ENCODE data around the gene ZBTB34.
A peak's percentile ranks its signal among the peaks of the same experiment; 100 is the strongest.

ZBTB34 gene

DNA sequence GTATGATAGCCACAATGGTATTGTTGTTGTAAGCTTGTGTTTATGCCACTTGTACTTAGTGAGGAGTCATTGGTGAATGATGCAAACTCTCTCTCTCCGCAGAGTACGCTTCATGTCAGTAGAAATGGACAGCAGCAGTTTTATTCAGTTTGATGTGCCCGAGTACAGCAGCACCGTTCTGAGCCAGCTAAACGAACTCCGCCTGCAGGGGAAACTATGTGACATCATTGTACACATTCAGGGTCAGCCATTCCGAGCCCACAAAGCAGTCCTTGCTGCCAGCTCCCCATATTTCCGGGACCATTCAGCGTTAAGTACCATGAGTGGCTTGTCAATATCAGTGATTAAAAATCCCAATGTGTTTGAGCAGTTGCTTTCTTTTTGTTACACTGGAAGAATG, 18.8 kb downstream of the ZBTB34 start:
- no peak for DNase-seq (ENCODE audit: low spot score)

DNA sequence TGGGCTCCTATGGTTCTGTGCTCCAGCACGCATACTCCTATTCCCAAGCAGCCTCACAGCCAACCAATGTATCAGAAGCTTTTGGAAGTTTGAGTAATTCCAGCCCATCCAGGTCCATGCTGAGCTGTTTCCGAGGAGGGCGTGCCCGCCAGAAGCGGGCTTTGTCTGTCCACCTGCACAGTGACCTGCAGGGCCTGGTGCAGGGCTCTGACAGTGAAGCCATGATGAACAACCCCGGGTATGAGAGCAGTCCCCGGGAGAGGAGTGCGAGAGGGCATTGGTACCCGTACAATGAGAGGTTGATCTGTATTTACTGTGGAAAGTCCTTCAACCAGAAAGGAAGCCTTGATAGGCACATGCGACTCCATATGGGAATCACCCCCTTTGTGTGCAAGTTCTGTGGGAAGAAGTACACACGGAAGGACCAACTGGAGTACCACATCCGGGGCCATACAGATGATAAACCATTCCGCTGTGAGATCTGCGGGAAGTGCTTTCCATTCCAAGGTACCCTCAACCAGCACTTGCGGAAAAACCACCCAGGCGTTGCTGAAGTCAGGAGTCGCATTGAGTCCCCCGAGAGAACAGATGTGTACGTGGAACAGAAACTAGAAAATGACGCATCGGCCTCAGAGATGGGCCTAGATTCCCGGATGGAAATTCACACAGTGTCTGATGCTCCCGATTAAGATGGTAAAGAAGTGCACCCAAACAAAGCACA, 19.9 kb downstream of the ZBTB34 start:
- no peak for DNase-seq (ENCODE audit: low spot score)

DNA sequence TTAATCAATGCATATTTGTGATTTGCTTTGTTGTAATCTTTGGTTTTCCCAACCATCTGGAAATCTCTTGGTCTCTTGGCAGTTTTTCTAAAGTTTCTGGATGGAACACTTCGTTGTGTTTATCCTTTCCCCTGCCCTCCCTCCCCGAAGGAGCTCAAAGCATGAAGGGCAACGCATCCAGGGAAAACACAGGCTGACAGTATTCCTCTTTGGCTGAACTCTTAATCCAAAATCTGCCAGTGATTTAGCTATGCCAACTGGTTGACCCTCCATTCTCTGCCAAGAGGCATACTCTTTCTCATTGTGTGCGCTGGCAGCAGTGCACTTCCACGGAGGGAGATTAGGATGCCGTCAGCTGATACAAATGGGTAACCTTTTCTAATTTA, 20.5 kb downstream of the ZBTB34 start:
- DNase-seq (ENCODE audit: low spot score) = no peak

DNA sequence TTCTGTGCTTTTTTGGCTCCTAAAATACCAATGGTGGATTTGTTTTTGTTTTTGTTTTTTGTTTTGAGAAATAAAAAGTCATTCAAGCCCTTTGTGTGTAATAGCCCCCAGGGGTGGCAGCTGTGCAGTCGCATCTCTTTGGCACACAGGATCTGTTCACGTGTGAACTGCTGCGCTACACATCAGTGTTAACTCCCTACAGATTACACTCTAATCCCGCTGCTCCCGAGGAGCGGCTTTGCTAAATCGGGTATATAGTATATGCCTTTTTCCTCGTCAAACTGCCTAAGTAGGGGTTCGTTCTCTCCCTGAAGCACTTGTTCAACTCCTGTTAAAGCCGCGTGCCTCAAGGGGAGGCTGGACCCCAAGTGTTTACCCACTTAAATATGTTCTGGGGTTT, 22.3 kb downstream of the ZBTB34 start:
- DNase-seq (ENCODE audit: low spot score) = no peak

DNA sequence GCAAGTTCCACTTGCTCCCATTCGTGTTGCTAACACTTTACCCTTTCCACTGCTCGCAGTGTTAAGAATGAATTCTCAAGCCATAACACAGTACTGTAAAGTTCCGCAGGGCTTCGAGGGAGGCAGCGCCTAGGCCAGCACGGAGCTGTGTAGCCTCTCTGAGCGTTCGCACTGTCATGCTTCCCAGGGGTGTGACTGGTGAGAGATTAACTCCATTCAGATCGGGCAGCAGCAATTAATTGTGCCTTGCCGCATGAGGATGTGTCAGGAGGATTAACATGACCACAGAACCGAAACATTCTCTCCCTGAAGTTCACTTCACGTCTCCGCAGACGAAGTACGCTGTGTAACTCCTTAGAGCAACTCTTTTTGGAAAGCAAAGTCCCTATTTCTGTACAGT, 23.2 kb downstream of the ZBTB34 start:
- DNase-seq (ENCODE audit: low spot score) = no peak

DNA sequence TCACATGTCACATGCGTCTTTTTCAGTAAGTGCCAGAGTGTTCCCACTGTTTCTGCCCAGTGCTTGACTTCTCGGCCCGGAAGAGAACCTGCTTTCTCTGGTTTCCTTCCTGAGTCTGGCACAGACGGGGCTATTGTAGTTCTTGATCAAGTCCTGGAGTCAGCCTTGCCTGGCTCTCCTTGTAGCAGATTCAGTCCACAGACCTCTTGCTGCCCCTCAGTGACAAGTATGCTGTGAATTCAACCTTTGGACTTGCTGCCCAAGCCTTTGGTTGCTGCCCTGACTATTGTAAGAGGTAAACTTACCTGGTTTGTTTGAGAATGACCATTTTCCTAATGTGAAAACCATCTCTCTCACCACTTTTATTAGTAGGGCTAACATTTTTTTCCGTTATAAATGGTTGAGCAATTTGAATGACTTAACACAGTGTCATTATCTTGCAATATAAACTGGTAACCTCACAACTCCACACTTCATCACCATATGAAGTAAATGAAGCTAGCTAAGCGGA, 24.7 kb downstream of the ZBTB34 start:
- DNase-seq (ENCODE audit: low spot score) = no peak

DNA sequence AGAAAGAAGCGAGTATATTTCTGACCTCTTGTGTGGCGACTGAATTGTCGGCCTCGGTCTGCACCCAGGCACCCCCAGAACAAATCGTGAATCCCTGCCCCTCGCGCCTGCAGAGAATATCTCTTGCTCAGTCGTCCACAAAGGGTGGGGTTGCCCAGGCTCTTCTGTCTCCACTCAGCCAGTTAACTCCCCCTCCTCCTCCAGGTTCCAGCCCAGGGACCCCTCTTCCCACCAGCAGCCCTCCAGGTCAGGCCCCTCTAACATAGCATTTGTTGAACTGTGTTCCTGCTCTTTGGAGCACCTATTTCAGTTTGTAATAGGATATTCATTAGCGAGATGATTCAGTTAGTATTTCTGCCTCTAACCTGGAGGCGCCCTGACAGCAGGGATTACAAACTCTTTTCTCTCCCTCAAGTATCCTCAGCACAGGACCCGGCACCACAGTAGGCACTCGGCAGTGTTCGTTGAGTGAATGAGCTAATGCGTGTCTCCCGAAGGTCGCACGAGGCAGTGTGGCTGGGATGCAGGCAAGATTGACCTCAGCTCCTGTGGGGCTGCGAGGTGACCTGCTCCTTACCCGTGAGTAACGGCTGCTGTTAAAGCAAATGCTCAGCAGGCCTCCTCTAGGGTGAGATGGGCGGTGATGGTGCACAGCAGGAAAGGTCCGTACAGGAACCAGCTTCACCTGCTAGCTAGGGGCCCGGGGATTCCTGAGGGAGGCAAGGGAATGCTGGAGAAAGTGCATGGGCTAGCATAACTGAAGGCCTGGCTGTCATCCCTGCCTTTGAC, 25.8 kb downstream of the ZBTB34 start:
- DNase-seq (ENCODE audit: low spot score) = no peak

DNA sequence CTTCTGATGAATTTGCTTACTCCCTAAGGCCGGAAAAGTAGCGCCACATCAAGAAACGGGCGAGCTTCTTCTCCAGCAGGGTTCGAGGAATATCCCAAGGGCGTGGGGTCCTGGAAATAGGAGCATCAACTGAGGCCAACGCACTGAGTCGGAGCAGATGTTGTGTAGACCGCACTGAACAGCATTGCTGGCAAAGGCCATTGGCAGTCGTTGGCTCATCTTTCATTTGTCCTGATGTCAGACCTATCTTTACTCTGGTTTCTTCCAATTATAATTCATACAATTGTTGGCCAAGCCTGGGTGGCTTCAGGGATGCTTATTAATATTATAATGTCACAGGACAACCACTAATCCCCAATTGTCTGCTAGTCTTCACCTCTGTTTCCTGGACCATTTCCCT, 26.5 kb downstream of the ZBTB34 start:
- no peak for DNase-seq (ENCODE audit: low spot score)

DNA sequence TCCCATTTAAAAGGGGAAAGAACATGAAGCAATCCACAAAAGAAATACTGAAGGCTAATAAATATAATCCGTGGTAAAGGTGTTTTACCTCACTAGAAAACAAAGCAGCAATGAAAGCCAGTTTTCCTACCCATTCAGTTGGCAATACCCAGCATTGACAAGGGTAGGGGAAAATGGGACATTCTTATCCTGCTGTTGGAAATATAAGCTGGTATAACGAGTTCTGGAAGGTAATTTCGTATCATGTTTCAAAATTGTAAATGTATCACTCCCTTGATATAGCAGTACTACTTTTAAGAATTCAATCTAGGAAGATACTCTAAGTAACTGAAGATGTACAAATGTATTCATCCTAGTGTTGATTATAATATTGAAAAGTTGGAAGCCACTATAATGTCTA, 31.2 kb downstream of the ZBTB34 start:
- no peak for DNase-seq (ENCODE audit: low spot score)

DNA sequence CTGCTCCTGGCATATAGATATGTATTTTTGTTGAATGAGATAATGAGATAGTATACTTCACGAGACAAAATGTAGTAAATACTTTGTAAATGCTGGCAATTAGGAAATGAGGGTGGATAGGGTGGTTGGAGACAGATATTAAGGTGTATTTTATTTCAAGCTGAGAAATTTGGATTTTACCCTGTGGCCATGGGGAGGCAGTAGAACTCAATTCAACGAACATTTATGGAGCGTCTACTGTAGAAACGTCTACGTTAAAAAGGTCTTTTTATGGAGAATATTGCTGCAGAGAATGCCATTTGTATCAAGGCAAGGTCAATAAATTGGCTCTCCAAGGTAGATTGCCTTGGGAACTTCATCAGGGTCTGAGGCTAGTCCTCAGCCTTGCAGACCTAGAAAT, 32.6 kb downstream of the ZBTB34 start:
- DNase-seq (ENCODE audit: low spot score) = peak; percentile 30

DNA sequence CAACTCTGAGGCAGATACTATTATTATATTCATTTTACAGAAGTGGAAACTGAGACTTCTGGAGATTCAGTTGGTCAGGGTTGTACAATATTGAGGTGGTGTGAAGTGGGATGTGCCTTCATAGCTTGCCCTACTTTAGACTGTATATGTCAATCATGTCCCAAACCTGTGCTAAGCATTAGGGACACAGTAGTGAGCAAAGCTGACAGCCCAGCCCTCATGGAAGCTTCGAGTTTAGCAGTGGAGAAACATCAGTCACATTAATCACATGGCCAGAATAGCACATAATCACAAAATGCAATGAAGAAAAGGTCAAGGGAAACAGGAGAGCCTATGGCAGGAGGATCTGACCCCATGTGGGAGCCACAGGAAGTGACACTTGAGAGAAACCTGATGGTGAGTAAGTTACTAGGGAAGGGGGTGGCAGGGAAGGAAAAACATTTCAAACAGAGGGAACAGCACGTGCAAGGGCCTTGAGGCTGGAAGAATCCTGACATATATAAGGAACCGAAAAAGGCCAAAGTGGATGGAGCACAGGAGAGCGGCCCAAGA, 33.7 kb downstream of the ZBTB34 start:
- no peak for DNase-seq (ENCODE audit: low spot score)

DNA sequence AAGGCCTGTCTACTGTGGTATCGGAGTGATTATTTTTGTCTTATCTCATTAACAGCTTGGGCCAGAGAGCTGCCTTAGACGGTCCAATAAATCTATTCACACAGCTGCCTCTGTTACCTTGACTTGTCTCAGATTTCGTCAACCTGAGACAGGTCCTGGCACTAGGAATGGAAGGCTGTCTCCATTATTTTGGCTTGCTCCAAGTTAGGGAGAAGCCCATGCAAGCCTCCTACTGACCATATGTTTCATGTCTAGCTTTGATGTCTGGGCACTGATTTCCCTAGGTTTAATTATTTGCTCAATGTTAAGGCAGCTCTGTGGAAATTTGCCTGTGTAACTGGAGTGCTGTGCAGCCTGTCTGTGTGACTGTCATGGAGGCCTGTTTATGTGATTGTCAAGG, 41.8 kb downstream of the ZBTB34 start:
- DNase-seq (ENCODE audit: low spot score) = no peak

DNA sequence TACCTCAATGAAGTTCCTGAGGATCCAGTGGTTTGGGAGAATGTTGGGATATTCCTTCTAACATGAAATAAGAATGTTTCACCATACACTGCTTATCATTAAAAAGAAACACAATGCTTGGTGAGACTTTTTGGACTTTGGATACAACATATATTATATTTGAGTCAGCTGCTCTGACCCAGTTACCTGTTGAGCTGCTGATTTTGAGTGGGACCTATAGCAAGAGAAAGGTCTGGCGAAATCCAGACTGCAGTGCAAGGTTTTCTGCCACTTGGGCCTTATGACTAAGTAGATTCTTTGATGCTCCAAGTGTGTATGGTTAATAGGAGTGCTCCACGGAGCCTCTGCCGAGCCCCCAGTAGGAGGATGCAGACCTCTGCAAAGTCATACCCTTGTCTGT, 44.1 kb downstream of the ZBTB34 start:
- DNase-seq (ENCODE audit: low spot score) = no peak

DNA sequence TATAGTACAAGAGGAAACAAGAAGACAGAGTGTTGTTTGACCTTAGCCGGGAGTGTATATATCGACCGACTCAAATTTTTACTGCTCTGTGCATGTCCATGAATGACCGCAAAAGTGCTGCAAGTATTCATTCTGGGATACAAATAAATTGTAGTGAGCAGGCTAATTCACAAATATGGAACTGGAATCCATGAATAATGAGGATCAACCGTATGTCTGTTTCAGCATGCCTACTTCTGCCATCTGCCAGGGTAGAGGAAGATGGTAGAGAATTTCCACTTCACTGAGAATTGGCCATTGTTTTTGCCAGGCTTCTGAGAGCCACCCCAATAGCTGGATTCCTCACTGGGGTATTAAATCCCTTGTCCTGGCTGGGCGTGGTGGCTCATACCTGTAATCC, 45.7 kb downstream of the ZBTB34 start:
- DNase-seq (ENCODE audit: low spot score) = no peak

DNA sequence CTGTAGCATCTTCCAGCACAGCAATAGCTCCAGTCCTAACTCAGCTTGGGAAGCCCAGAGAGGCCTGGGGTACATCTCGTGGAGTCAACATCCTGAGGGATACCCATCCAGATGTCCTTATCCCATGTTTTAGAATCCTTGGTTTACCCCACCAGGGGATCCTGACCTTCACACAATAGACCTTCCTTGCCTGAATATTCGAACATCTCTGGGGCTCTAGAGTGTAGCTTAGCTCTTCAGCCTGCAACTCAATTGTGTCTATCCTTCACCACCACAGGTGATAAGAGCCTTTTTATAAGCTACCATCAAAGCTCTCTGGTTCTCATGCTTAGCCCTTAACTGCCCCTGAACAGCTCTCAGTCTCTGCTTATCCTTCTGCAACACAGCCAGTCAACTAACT, 46.6 kb downstream of the ZBTB34 start:
- DNase-seq (ENCODE audit: low spot score) = no peak

DNA sequence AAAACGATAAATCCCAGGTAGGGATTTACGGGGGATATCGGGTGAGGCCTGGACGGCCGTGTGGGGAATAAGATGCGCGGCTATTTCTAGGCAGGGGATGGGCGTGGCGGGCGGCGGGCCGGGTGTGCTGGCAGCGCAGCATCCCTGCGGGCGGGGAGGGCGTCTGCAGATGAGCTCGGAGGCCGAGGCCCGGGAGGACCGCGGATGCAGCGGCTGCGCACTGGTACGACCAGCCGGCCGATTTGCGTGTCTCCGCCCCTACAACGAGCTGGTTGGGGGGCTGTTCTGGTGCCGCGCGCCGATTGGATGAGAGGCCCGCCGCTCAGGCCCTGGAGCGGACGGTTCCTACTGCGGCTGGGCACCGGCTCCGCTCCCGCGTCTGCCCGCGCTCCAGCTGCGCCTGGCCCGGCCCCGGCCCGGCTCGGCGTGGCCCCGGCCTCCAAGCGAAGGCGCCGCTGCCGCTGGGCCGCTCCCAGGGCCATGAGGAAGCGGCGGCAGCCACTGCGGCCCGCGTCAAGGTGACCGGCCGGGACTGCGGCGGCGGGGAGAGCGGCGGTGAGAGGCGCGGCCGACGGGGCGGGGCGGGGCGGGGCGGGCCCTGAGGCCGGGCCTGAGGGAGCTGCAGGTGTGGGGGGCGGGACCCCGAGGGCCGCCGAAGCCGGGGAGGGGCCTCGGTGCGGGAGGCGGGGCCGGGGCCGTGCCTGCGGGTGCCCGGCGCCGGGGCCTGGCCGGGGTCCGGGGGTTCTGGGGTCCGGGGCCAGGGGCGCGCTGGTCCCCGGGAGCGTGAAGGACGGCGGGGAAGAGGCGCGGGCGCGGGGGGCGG, 54.2 kb downstream of the ZBTB34 start, which contains the start of gene RALGPS1:
TSS of gene RALGPS1 (plus strand) at position 325 of the 823 bp plus-strand sequence. CDS start 47,508 bp downstream, outside the sequence.
- peak; percentile 96 for DNase-seq (ENCODE audit: low spot score)

DNA sequence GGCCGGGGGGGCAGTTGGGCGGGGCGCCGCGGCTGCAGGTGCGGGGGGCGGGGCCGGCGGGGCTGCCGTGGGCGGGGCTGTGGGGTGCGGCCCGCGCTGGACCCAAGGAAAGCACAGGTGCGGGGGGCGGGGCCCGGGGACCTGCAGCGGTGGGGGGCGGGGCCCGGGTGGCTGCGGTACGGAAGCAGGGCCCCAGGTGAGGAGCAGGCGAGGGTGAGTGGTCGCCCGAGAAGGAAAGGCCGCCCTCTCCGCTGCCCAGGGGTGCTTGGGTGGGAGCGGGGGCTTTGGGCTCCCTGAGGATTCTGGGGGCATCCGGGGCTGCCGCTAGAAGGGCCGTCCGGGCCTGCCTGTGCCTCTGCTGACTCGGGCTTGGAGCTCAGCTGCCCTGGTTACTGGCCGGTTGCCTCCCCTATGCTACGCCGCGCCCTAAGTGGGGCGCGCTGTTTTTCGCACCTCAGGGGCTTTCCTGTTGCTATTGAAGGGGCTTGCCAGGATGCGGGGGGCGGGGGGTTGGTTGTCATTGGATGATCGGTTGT, 54.9 kb downstream of the ZBTB34 start:
- DNase-seq (ENCODE audit: low spot score) = peak; percentile 62

DNA sequence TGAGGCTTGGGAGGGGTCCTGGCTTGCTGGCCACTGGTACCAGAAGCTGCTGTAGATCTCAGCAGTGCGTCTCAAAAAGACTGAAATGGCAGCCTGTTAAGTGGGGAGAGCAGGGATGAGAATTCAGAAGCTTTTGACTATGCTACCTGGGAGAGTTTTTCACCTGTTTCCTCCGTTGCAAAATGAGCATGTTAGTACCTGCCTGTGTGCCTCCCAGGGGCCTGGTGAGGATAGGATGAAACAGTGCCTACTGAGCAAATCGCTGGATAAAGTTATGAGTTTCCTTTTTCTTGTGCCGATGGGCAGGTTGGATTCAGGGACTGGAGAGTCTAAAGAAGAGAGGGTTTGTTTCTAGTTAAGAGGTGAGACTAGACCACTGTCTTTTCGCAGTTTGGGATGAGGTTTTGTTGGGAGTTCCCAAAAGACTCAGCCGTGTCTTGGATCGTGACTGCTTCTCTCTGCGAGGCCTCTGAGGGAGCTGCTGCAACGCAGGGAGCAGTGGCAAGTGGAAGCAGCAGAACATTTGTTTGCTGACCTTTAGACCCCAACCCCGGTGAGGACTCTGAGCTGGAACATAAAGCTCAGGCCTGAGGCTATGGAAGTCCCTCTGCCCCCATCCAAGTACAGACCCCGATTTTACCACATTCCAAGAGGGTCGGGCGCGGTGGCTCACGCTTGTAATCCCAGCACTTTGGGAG, 55.6 kb downstream of the ZBTB34 start:
- DNase-seq (ENCODE audit: low spot score) = no peak

DNA sequence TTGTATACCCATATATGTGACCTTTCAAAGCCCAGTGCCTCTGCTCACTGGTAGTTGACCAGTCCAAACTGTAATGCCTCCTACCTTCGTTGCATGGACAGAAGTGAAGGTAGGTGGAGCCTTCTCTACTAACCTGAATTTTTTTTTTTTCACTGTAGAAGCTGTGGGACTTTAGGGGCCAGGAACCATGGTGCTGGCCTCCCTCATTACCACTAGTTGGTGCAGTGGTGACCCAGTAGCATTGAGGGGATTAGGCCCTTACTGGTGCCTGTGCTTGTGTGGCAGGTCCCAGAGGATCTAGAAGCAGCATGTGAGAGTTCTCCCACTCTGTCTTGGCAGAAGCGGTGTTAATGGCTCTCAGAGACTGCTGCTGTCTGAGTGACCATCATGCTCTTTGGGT, 56.5 kb downstream of the ZBTB34 start:
- peak; percentile 47 for DNase-seq (ENCODE audit: low spot score)

DNA sequence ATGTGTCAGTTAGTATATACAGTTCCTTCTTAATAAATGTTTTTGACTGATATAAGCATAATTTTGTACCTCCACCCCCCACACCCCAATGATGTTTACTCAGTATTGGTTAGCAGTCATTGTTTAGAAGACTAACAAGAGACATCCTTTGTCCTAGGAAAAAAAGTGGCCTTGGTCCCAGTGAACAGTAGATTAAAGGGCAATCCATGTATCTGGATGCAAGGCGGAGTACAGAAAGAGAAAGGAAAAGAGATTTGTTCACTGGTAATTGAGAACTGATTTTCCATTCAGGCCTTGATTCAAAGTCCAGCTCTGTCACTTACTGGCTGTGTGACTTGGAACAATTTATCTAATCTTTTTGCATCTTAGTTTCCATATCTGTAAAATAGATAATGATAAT, 58.8 kb downstream of the ZBTB34 start:
- no peak for DNase-seq (ENCODE audit: low spot score)

DNA sequence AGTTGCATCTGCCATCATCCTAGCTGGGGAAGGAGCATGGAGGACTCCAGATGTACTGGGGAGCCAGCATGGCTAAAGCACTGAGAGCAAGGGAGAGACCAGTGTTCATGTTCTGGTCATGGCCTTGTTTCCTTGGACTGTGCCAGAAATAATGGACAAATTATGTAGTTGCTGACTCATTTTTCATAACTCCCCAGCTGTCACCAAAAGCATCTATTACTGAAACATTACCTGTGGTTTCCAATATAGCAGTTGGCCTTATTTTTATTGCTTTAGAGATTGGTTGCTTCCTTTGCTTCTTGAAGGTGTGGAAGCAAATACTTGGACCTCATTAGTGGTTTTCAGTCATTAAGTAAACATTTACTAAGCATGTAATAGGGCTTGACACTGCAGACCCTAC, 65.4 kb downstream of the ZBTB34 start:
- no peak for DNase-seq (ENCODE audit: low spot score)
